ENCODE measurements around the gene PDS5A. TPM values are rescaled to one million over a fixed set of nuclear protein-coding genes. Genes with fewer than 3 reads are reported as not detected.
"Not testable (repeated sequence)": the region's sequence is repeated elsewhere in the genome, so short reads cannot be mapped to it uniquely, and the experiment has no call there.

The PDS5A gene
- total and polyA plus RNA-seq, 11 donors = 10.9 to 41.6 (median 30.3) TPM

- 62 to 74% (median 66%) methylated on average over 1 of the region's 1 CpG for WGBS, 4 donors
- ATAC-seq (no peak), DNase-seq (no peak)
- no peak overlapping the region for H3K27ac ChIP-seq
- intact Hi-C loops (cut with DNase I) = no loop called here
- TF ChIP-seq POLR2A (IDR thresholded peaks at IDR 0.05) = no peak
- TF ChIP-seq, protein P1, sequence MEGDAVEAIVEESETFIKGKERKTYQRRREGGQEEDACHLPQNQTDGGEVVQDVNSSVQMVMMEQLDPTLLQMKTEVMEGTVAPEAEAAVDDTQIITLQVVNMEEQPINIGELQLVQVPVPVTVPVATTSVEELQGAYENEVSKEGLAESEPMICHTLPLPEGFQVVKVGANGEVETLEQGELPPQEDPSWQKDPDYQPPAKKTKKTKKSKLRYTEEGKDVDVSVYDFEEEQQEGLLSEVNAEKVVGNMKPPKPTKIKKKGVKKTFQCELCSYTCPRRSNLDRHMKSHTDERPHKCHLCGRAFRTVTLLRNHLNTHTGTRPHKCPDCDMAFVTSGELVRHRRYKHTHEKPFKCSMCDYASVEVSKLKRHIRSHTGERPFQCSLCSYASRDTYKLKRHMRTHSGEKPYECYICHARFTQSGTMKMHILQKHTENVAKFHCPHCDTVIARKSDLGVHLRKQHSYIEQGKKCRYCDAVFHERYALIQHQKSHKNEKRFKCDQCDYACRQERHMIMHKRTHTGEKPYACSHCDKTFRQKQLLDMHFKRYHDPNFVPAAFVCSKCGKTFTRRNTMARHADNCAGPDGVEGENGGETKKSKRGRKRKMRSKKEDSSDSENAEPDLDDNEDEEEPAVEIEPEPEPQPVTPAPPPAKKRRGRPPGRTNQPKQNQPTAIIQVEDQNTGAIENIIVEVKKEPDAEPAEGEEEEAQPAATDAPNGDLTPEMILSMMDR (IDR thresholded peaks at IDR 0.05) = no peak
- H3K4me1 ChIP-seq = peaks cover 0 to 2% (median 0%) of the 10 kb centered on the region in 12 donors
- no peaks in the 10 kb centered on the region for H3K36me3 ChIP-seq
- H3K4me3 ChIP-seq = no peak overlapping the region
- H3K9me3 ChIP-seq = no peaks in the 10 kb centered on the region
- no peaks in the 10 kb centered on the region for H3K27me3 ChIP-seq
These were observed 16.7 kb upstream of the PDS5A start for GRCh38 chr4:39994406-39994805.

DNA sequence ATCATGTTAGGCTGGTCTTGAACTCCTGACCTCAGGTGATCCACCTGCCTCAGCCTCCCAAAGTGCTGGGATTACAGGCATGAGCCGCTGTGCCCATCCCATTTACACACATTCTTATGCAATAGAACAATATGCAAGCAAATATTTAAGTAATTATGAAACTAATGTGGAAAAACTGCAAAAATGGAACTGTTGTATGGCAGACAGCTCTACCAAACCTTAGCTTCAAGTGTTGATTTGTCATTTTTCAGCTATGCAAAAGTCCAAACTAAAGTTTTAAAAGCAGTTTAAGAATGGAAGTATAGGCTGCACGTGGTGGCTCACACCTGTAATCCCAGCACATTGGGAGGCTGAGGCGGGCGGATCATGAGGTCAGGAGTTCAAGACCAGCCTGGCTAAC, 11.7 kb upstream of the PDS5A start:
- intact Hi-C loops (cut with DNase I); H3K4me3 ChIP-seq: not testable (repeated sequence)
- WGBS, 4 donors = 85 to 93% (median 92%) methylated on average over 4 of the region's 4 CpGs

DNA sequence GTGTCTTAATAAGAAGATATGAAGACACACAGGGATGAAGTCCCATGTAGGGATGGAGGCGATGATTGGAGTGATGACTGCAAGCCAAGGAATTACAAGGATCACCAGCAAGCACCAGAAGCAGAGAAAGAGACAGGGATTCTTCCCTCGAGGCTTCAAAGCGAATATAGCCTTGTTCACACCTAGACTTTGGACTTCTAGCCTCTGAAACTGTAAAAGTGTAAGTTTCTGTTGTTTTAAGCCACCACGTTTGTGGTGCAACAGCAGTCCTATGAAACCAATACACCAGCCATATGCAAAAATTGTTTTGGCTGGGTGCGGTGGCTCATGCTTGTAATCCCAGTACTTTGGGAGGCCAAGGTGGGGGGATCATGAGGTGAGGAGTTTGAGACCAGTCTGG, 9.8 kb upstream of the PDS5A start:
- 78 to 85% (median 81%) methylated on average over 5 of the region's 5 CpGs for WGBS, 4 donors
- ATAC-seq = no peak
- intact Hi-C loops (cut with DNase I) = no loop called here

More for the DNA sequence above, 11.7 kb upstream of the PDS5A start:
- ATAC-seq, H3K27ac ChIP-seq, DNase-seq, H3K9me3 ChIP-seq, H3K27me3 ChIP-seq, H3K4me1 ChIP-seq, H3K36me3 ChIP-seq: not testable (repeated sequence)

DNA sequence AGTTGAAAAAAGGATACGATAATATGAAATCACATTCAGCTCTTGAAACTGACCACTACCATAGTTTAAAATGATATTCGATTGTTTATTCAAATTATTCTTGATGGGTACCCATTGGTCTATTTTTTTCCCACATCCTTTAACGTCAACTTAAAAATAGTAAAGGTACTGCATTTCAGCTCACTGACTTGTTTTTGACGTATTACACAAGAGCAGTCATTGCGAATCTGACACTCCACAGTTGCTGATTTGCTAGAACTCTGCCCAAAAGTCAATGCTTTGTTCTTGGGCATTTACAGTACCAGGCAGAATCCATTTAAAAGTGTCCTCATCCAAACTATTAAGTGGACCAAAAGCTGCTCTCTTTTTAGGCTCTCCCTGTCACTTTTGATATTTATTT, 1.2 kb upstream of the PDS5A start:
- no peaks in the 10 kb centered on the region for H3K9me3 ChIP-seq
- peaks cover 0 to 28% (median 15%) of the 10 kb centered on the region in 12 donors for H3K4me1 ChIP-seq
- no peak overlapping the region for H3K4me3 ChIP-seq
- peak overlapping the region in 1 of 12 donors; percentile 97 for H3K27ac ChIP-seq
- H3K27me3 ChIP-seq = no peaks in the 10 kb centered on the region
- TF ChIP-seq, protein P1 (IDR thresholded peaks at IDR 0.05) = no peak
- no peak for TF ChIP-seq POLR2A (IDR thresholded peaks at IDR 0.05)
- intact Hi-C loops (cut with DNase I) = loop anchor here (1.0 to 10.0 kb wide), 12 partner anchors 74 to 514 kb away; partner anchors contain the start of genes N4BP2 (in 7 of the 10), SMIM14 (in 3 of the 10), UGDH (in 3 of the 10) and UBE2K (in 2 of the 10)
- 82 to 89% (median 87%) methylated on average over 5 of the region's 5 CpGs for WGBS, 4 donors
- H3K36me3 ChIP-seq = peaks cover 0 to 21% (median 17%) of the 10 kb centered on the region in 9 donors
- ATAC-seq (no peak), DNase-seq (no peak)

More for the DNA sequence above, 9.8 kb upstream of the PDS5A start:
- DNase-seq = no peak
- peaks cover 0 to 2% (median 0%) of the 10 kb centered on the region in 12 donors for H3K4me1 ChIP-seq
- H3K4me3 ChIP-seq = no peak overlapping the region
- H3K9me3 ChIP-seq = no peaks in the 10 kb centered on the region
- no peaks in the 10 kb centered on the region for H3K36me3 ChIP-seq
- H3K27me3 ChIP-seq = no peaks in the 10 kb centered on the region
- no peak overlapping the region for H3K27ac ChIP-seq
- no peak for TF ChIP-seq POLR2A (IDR thresholded peaks at IDR 0.05)
- TF ChIP-seq, protein P1 (IDR thresholded peaks at IDR 0.05) = no peak

DNA sequence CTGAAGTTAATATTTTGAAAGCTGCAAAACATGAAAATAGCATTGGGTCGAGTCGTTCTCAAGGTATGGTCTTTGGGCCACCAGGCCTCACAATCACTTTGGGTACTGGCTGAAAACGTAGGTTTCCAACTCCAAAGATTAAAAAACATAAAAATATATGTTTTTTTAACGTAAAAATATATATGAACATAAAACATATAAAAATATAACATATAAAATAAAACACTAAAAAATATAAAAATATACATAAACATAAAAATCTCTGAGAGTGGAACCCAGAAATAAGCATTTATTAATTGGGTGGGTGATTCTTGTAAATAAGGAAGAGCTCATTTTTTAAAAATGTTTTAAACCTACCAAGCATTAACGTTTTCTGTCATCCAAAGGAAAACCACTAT, 666 bp upstream of the PDS5A start:
- WGBS, 4 donors = 32 to 33% (median 33%) methylated on average over 5 of the region's 5 CpGs
- no peaks in the 10 kb centered on the region for H3K27me3 ChIP-seq
- no peaks in the 10 kb centered on the region for H3K9me3 ChIP-seq
- peak overlapping the region; percentile 27 to 97 (median 92) for H3K27ac ChIP-seq
- peaks cover 0 to 26% (median 21%) of the 10 kb centered on the region in 9 donors for H3K36me3 ChIP-seq
- DNase-seq = no peak
- H3K4me3 ChIP-seq = peak overlapping the region in 11 of 12 donors; percentile 19 to 97 (median 88)
- intact Hi-C loops (cut with DNase I) = loop anchor here (1.0 to 10.0 kb wide), 12 partner anchors 74 to 514 kb away; partner anchors contain the start of genes N4BP2 (in 7 of the 10), SMIM14 (in 3 of the 10), UGDH (in 3 of the 10) and UBE2K (in 2 of the 10)
- ATAC-seq = no peak
- H3K4me1 ChIP-seq = peaks cover 0 to 31% (median 15%) of the 10 kb centered on the region in 12 donors
- TF ChIP-seq, protein P1 (IDR thresholded peaks at IDR 0.05) = no peak
- TF ChIP-seq POLR2A (IDR thresholded peaks at IDR 0.05) = no peak

Measured in heart left ventricle (tissue), 16 donors.